H1 (cell line): Measurements from ENCODE around the gene STIMATE. TPM values are rescaled to one million over a fixed set of nuclear protein-coding genes. Genes with fewer than 3 reads are reported as not detected.

Source experiments
- CTCF ChIA-PET: fragments of 300-600 bp; sonication (Branson Sonifier 250); formaldehyde crosslinking; loops from one replicate; lab custom pipeline; 2021; ENCODE audit not compliant: partially characterized antibody; lab: Charles Lee
- POLR2A ChIA-PET: fragments of 300-600 bp; sonication (Branson Sonifier 250); formaldehyde crosslinking; loops from one replicate; lab custom pipeline; 2021; ENCODE audit warnings: inconsistent platforms; ENCODE audit not compliant: partially characterized antibody; lab: Charles Lee
- DNase-seq, 2 experiments: peaks; one replicate each; pipeline versions ENCODE4 v3.0.0 to v3.0.0-alpha.2; 2010 to 2022; ENCODE audit warnings: low spot score in 2 of 2, low read depth in 1 of 2, mixed read lengths in 1 of 2
- FAIRE-seq: peaks from 2 replicates; lab custom pipeline; 2011; peaks lifted over from hg19 to GRCh38; lab: Jason Lieb, UNC
- H2AFZ ChIP-seq: 2 replicates; pipeline ENCODE4 v1.8.1; 2012; ENCODE audit warnings: low read length, inconsistent platforms
- H2AK5ac ChIP-seq: 2 replicates; pipeline ENCODE4 v1.6.1; 2013; ENCODE audit warnings: low read depth, low read length
- H2BK120ac ChIP-seq: replicated peaks from 2 replicates; pipeline ENCODE3; 2013; ENCODE audit warnings: low read depth, low read length, inconsistent platforms
- H2BK12ac ChIP-seq: 2 replicates; pipeline ENCODE4 v1.6.1; 2013; ENCODE audit warnings: low read depth, low read length
- H2BK15ac ChIP-seq: 2 replicates; pipeline ENCODE4 v1.6.1; 2013; ENCODE audit warnings: low read length
- H2BK20ac ChIP-seq: 2 replicates; pipeline ENCODE4 v1.6.1; 2013; ENCODE audit warnings: low read length
- H2BK5ac ChIP-seq: 2 replicates; pipeline ENCODE4 v1.6.1; 2013; ENCODE audit warnings: low read depth, low read length
- H3K14ac ChIP-seq: 2 replicates; pipeline ENCODE4 v1.6.1; 2013; ENCODE audit warnings: inconsistent platforms; ENCODE audit not compliant: insufficient read length
- H3K18ac ChIP-seq: 2 replicates; pipeline ENCODE4 v1.6.1; 2013; ENCODE audit warnings: low read length; ENCODE audit errors: extremely low read depth
- H3K23ac ChIP-seq: 2 replicates; pipeline ENCODE4 v1.6.1; 2013; ENCODE audit warnings: inconsistent platforms; ENCODE audit not compliant: insufficient read length
- H3K23me2 ChIP-seq: 2 replicates; pipeline ENCODE4 v1.6.1; 2013; ENCODE audit warnings: low read depth, low read length
- H3K27ac ChIP-seq: 2 replicates; pipeline ENCODE4 v1.6.1; 2011; ENCODE audit warnings: low read depth, low read length, inconsistent platforms
- H3K27me3 ChIP-seq, 4 experiments: replicated peaks in 1 of 4; 1 replicate in 1 of 4; 2 replicates in 3 of 4; pipeline versions ENCODE4 v1.6.1 to v1.8.1; 2011 to 2013; ENCODE audit warnings: low read length in 3 of 4, mild to moderate bottlenecking in 3 of 4, inconsistent platforms in 2 of 4, mixed read lengths in 2 of 4, moderate library complexity in 1 of 4; ENCODE audit not compliant: control insufficient read depth in 3 of 4, insufficient read depth in 3 of 4; ENCODE audit errors: extremely low read depth in 1 of 4
- H3K36me3 ChIP-seq, 4 experiments: 2 replicates each; pipeline versions ENCODE4 v1.6.1 to v1.8.1; 2011 to 2013; ENCODE audit warnings: mild to moderate bottlenecking in 4 of 4, low read length in 3 of 4, moderate library complexity in 2 of 4, control low read depth in 1 of 4, inconsistent platforms in 1 of 4; ENCODE audit not compliant: insufficient read depth in 4 of 4, control insufficient read depth in 2 of 4
- H3K4ac ChIP-seq: replicated peaks from 2 replicates; pipeline ENCODE3; 2013; ENCODE audit warnings: low read length, low read depth, mixed read lengths, inconsistent platforms; ENCODE audit not compliant: insufficient read length
- H3K4me1 ChIP-seq, 4 experiments: replicated peaks in 1 of 4; 1 replicate in 1 of 4; 2 replicates in 3 of 4; pipeline versions ENCODE4 v1.6.1 to v1.8.1; 2011 to 2013; ENCODE audit warnings: low read length in 3 of 4, inconsistent platforms in 2 of 4, mixed read lengths in 1 of 4; ENCODE audit not compliant: insufficient read depth in 4 of 4, control insufficient read depth in 3 of 4
- H3K4me2 ChIP-seq, 2 experiments: 2 replicates each; pipeline versions ENCODE4 v1.6.1 to v1.8.1; 2011 to 2013; ENCODE audit warnings: low read depth in 2 of 2, low read length in 2 of 2, control low read depth in 1 of 2, inconsistent platforms in 1 of 2, mild to moderate bottlenecking in 1 of 2; ENCODE audit not compliant: insufficient read depth in 1 of 2
- H3K4me3 ChIP-seq, 4 experiments: fragments of 200-600, 300-600 bp in 1 of 4; sonication (generic), shearing (Covaris generic), sonication (Bioruptor Twin) in 1 of 4; 2 replicates each; pipeline versions ENCODE4 v1.5.1 to v1.8.1; 2011 to 2016; ENCODE audit warnings: low read length in 4 of 4, low read depth in 3 of 4, control low read depth in 2 of 4, inconsistent platforms in 2 of 4, mild to moderate bottlenecking in 2 of 4, mixed read lengths in 1 of 4, moderate library complexity in 1 of 4; ENCODE audit not compliant: insufficient read depth in 2 of 4; ENCODE audit errors: extremely low read depth in 1 of 4
- H3K56ac ChIP-seq: replicated peaks from 2 replicates; pipeline ENCODE3; 2013; ENCODE audit warnings: low read depth, mild to moderate bottlenecking, mixed read lengths, low read length, inconsistent platforms; ENCODE audit not compliant: insufficient read length
- H3K79me1 ChIP-seq: 2 replicates; pipeline ENCODE4 v1.6.1; 2013; ENCODE audit warnings: low read depth, low read length, control low read depth
- H3K79me2 ChIP-seq, 2 experiments: 2 replicates each; pipeline versions ENCODE4 v1.6.1 to v1.8.1; 2012 to 2013; ENCODE audit warnings: low read length in 2 of 2, mild to moderate bottlenecking in 2 of 2, inconsistent platforms in 1 of 2; ENCODE audit not compliant: insufficient read depth in 2 of 2, control insufficient read depth in 1 of 2
- H3K9ac ChIP-seq, 4 experiments: replicated peaks in 1 of 4; 1 replicate in 1 of 4; 2 replicates in 3 of 4; pipeline versions ENCODE4 v1.6.1 to v1.8.1; 2011 to 2013; ENCODE audit warnings: low read depth in 3 of 4, low read length in 3 of 4, control low read depth in 2 of 4, mild to moderate bottlenecking in 2 of 4, moderate library complexity in 2 of 4, inconsistent platforms in 1 of 4; ENCODE audit errors: extremely low read depth in 1 of 4
- H3K9me3 ChIP-seq, 2 experiments: 2 replicates each; pipeline versions ENCODE4 v1.6.1 to v1.8.1; 2012 to 2013; ENCODE audit warnings: mild to moderate bottlenecking in 2 of 2, moderate library complexity in 2 of 2, control low read depth in 1 of 2, inconsistent platforms in 1 of 2, low read depth in 1 of 2, low read length in 1 of 2, mixed read lengths in 1 of 2; ENCODE audit not compliant: insufficient read depth in 2 of 2
- H4K20me1 ChIP-seq, 2 experiments: replicated peaks in 1 of 2; 2 replicates each; pipeline versions ENCODE3 to v1.8.1; 2011 to 2013; ENCODE audit warnings: inconsistent platforms in 2 of 2, low read length in 2 of 2, mild to moderate bottlenecking in 1 of 2; ENCODE audit not compliant: insufficient read depth in 2 of 2, control insufficient read depth in 1 of 2
- H4K5ac ChIP-seq: 2 replicates; pipeline ENCODE4 v1.6.1; 2013; ENCODE audit warnings: low read length, low read depth, mixed read lengths, inconsistent platforms; ENCODE audit not compliant: insufficient read length
- H4K8ac ChIP-seq: 2 replicates; pipeline ENCODE4 v1.8.0; 2013; ENCODE audit warnings: mild to moderate bottlenecking, moderate library complexity, low read length, inconsistent platforms; ENCODE audit not compliant: insufficient read depth; ENCODE audit errors: extremely low read depth
- H4K91ac ChIP-seq: replicated peaks from 2 replicates; pipeline ENCODE3; 2013; ENCODE audit warnings: low read length, mixed read lengths, inconsistent platforms; ENCODE audit not compliant: insufficient read length
- ATF3 ChIP-seq: IDR thresholded peaks from 2 replicates; pipeline ENCODE4 v1.6.1; 2011; ENCODE audit warnings: low read depth, mild to moderate bottlenecking, low read length; ENCODE audit not compliant: insufficient read depth
- CEBPB ChIP-seq: IDR thresholded peaks from 2 replicates; pipeline ENCODE4 v1.6.1; 2012; ENCODE audit warnings: low read depth, low read length
- CHD1 ChIP-seq: IDR thresholded peaks from 2 replicates; pipeline ENCODE4 v1.6.1; 2012; ENCODE audit warnings: low read depth, low read length, improper control_type of control experiment
- GABPA ChIP-seq: IDR thresholded peaks from 2 replicates; pipeline ENCODE4 v1.6.1; 2011; ENCODE audit warnings: mild to moderate bottlenecking, low read length, moderate library complexity, borderline replicate concordance; ENCODE audit not compliant: insufficient read depth
- HDAC2 ChIP-seq, 2 experiments: fragments of 300-600 bp in 1 of 2; sonication (generic) in 1 of 2; IDR thresholded peaks; 2 replicates each; pipeline ENCODE4 v1.6.1; 2011 to 2012; ENCODE audit warnings: low read depth in 2 of 2, low read length in 2 of 2, mild to moderate bottlenecking in 2 of 2, moderate library complexity in 2 of 2, borderline replicate concordance in 1 of 2, inconsistent platforms in 1 of 2
- KDM5A ChIP-seq: fragments of 200-600 bp; IDR thresholded peaks from 2 replicates; pipeline ENCODE4 v1.7.1; 2012; ENCODE audit warnings: mild to moderate bottlenecking, low read length, inconsistent platforms, mixed read lengths
- RFX5 ChIP-seq: IDR thresholded peaks from 2 replicates; pipeline ENCODE4 v1.6.1; 2011; ENCODE audit warnings: low read depth, low read length, improper control_type of control experiment, borderline replicate concordance
- SAP30 ChIP-seq: fragments of 300-600 bp; sonication (generic); IDR thresholded peaks from 2 replicates; pipeline ENCODE4 v1.7.1; 2012; ENCODE audit warnings: low read length, moderate library complexity, mild to moderate bottlenecking, inconsistent platforms; ENCODE audit not compliant: insufficient read depth, insufficient replicate concordance
- ZNF274 ChIP-seq: IDR thresholded peaks from 2 replicates; pipeline ENCODE4 v1.7.0; 2012; ENCODE audit warnings: low read length, borderline replicate concordance; ENCODE audit errors: extremely low read depth
- WGBS, 2 experiments: shearing (Covaris generic) in 1 of 2; methylation state at CpG; one replicate each; pipeline versions ENCODE4 v1.1.6 to v1.1.7; 2013 to 2015; ENCODE audit warnings: low lambda C conversion rate in 2 of 2, mixed read lengths in 2 of 2, inconsistent platforms in 1 of 2, low coverage in 1 of 2, missing lambda C conversion rate in 1 of 2; ENCODE audit not compliant: insufficient replicate concordance in 2 of 2, insufficient coverage in 1 of 2, insufficient read length in 1 of 2; ENCODE audit errors: extremely low coverage in 1 of 2, missing lambda C conversion rate in 1 of 2; 5-methylcytosine and 5-hydroxymethylcytosine counted together
- polyA plus RNA-seq, 7 experiments: library from polyadenylated mRNA; depleted of rRNA in 3 of 7; stranded (reverse) in 5 of 7; unstranded in 2 of 7; fragments of >200 nt in 5 of 7; fragments of 200-250 nt in 2 of 7; gene quantifications; 1 replicate in 5 of 7; 2 replicates in 1 of 7; 4 replicates in 1 of 7; pipeline versions ENCODE4 v1.2.1 to v1.2.3, GENCODE V29; 2011 to 2013; ENCODE audit warnings: missing spikeins in 2 of 7, mixed read lengths in 2 of 7
- total RNA-seq: library from RNA; stranded (reverse); fragmentation: NEBNext Ultra II Directional; extraction: Animal tissue kit (Norgen Biotek cat#: 25700); gene quantifications from 2 replicates; pipeline ENCODE4 v1.2.1, GENCODE V29; 2021
- TF ChIP-seq, protein P1 (sequence below), 3 experiments: IDR thresholded peaks; 1 replicate in 2 of 3; 2 replicates in 1 of 3; pipeline versions ENCODE4 v1.5.1 to v1.6.1; 2011; ENCODE audit warnings: low read length in 3 of 3, mild to moderate bottlenecking in 3 of 3, inconsistent platforms in 2 of 3, low read depth in 1 of 3, moderate library complexity in 1 of 3; ENCODE audit not compliant: insufficient read depth in 1 of 3; ENCODE audit errors: control extremely low read depth in 1 of 3

STIMATE gene
- total and polyA plus RNA-seq, 2 of the 8 experiments (the other 6 are each of a cell fraction or from before 2014, with no cell fraction given) = 17.5 to 22.1 TPM

GRCh38 chr3:52836471-52836845 is 60.9 kb downstream of the STIMATE start:
- peaks cover 0 to 5% of the 10 kb centered on the region in 2 experiments for H4K20me1 ChIP-seq
- H2BK5ac ChIP-seq = no peak overlapping the region
- no peak overlapping the region for H3K4me2 ChIP-seq
- H3K4me3 ChIP-seq = no peak overlapping the region
- ChIA-PET POLR2A (no interaction called here), CTCF (interaction anchor here (0.8 to 6.5 kb wide), 4 partner anchors 9 to 36 kb away, joined by 3 to 73 read pairs (median 28); no protein-coding TSS in a partner anchor)
- H3K36me3 ChIP-seq = no peaks in the 10 kb centered on the region; a peak in 2 of 8 replicates
- no peak overlapping the region for H4K91ac ChIP-seq
- no peak overlapping the region for H3K56ac ChIP-seq
- no peak overlapping the region for H4K8ac ChIP-seq
- DNase-seq (no peak), FAIRE-seq (no peak)
- no peaks in the 10 kb centered on the region for H3K79me2 ChIP-seq
- H4K5ac ChIP-seq = no peak overlapping the region
- H2BK12ac ChIP-seq = no peak overlapping the region
- no peaks in the 10 kb centered on the region for H3K23me2 ChIP-seq
- no peak overlapping the region for H2AK5ac ChIP-seq
- H3K9me3 ChIP-seq = no peaks in the 10 kb centered on the region
- H3K4ac ChIP-seq = no peak overlapping the region
- H2BK120ac ChIP-seq = no peak overlapping the region
- H2AFZ ChIP-seq = no peak overlapping the region
- no peak overlapping the region for H2BK15ac ChIP-seq
- H2BK20ac ChIP-seq = no peak overlapping the region
- H3K27ac ChIP-seq = no peak overlapping the region
- 94% methylated on average over 5 of the region's 5 CpGs; no CpG with 5 or more reads in 1 of the 2 experiments for WGBS, 2 experiments
- TF ChIP-seq, protein P1, sequence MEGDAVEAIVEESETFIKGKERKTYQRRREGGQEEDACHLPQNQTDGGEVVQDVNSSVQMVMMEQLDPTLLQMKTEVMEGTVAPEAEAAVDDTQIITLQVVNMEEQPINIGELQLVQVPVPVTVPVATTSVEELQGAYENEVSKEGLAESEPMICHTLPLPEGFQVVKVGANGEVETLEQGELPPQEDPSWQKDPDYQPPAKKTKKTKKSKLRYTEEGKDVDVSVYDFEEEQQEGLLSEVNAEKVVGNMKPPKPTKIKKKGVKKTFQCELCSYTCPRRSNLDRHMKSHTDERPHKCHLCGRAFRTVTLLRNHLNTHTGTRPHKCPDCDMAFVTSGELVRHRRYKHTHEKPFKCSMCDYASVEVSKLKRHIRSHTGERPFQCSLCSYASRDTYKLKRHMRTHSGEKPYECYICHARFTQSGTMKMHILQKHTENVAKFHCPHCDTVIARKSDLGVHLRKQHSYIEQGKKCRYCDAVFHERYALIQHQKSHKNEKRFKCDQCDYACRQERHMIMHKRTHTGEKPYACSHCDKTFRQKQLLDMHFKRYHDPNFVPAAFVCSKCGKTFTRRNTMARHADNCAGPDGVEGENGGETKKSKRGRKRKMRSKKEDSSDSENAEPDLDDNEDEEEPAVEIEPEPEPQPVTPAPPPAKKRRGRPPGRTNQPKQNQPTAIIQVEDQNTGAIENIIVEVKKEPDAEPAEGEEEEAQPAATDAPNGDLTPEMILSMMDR (IDR thresholded peaks at IDR 0.05; ENCODE audit: control extremely low read depth in 1 of 3, insufficient read depth in 1 of 3, low read depth in 1 of 3, low read length in 3 of 3) = no peak
- TF ChIP-seq RFX5 (no peak), ZNF274 (no peak), SAP30 (no peak), GABPA (no peak), HDAC2 (IDR thresholded peaks at IDR 0.05; ENCODE audit: borderline replicate concordance in 1 of 2, low read depth in 2 of 2, low read length in 2 of 2) (no peak), CHD1 (no peak), CEBPB (no peak), KDM5A (no peak), ATF3 (no peak)
- TF ChIP-seq, all 59 proteins: peak for 0
- H3K23ac ChIP-seq = no peak overlapping the region
- no peak overlapping the region for H3K9ac ChIP-seq
- H3K79me1 ChIP-seq = no peaks in the 10 kb centered on the region
- H3K27me3 ChIP-seq = no peaks in the 10 kb centered on the region
- no peak overlapping the region for H3K14ac ChIP-seq
- H3K4me1 ChIP-seq = peaks cover 0 to 10% (median 2%) of the 10 kb centered on the region in 4 experiments; a peak in 3 of 7 replicates
- no peak overlapping the region for H3K18ac ChIP-seq
